Trophoblast cell (in vitro differentiated cells and primary cell): ENCODE results near the gene ITM2B.

ENCODE experiments used
- DNase-seq, 2 donors: peaks; one replicate each; pipeline ENCODE4 v3.0.0-alpha.2; 2016
- H2AFZ ChIP-seq: 2 replicates; pipeline ENCODE4 v1.6.1; 2013; ENCODE audit warnings: low read length, moderate library complexity, mild to moderate bottlenecking; ENCODE audit not compliant: insufficient read depth, poor library complexity
- H2AK5ac ChIP-seq: 2 replicates; pipeline ENCODE4 v1.6.1; 2013; ENCODE audit warnings: mild to moderate bottlenecking, low read length
- H2BK120ac ChIP-seq: 2 replicates; pipeline ENCODE4 v1.6.1; 2013; ENCODE audit warnings: low read length, mild to moderate bottlenecking, moderate library complexity; ENCODE audit not compliant: insufficient read depth, poor library complexity
- H2BK12ac ChIP-seq: 2 replicates; pipeline ENCODE4 v1.6.1; 2013; ENCODE audit warnings: mild to moderate bottlenecking, low read length, moderate library complexity
- H2BK5ac ChIP-seq: 2 replicates; pipeline ENCODE4 v1.6.1; 2013; ENCODE audit warnings: low read length, low read depth, moderate library complexity, mild to moderate bottlenecking; ENCODE audit not compliant: poor library complexity
- H3K14ac ChIP-seq: 2 replicates; pipeline ENCODE4 v1.6.1; 2013; ENCODE audit warnings: mild to moderate bottlenecking, low read length
- H3K18ac ChIP-seq: 2 replicates; pipeline ENCODE4 v1.6.1; 2013; ENCODE audit warnings: mild to moderate bottlenecking, low read length
- H3K23ac ChIP-seq: 2 replicates; pipeline ENCODE4 v1.6.1; 2013; ENCODE audit warnings: low read length
- H3K27ac ChIP-seq: 2 replicates; pipeline ENCODE4 v1.5.1; 2013; ENCODE audit warnings: low read depth, mild to moderate bottlenecking, inconsistent platforms, low read length, moderate library complexity
- H3K27me3 ChIP-seq: 2 replicates; pipeline ENCODE4 v1.6.1; 2013; ENCODE audit warnings: inconsistent platforms, mild to moderate bottlenecking, low read length, moderate library complexity; ENCODE audit not compliant: insufficient read depth
- H3K36me3 ChIP-seq, 2 experiments: 1 replicate in 1 of 2; 2 replicates in 1 of 2; pipeline ENCODE4 v1.6.1; 2013; ENCODE audit warnings: low read length in 2 of 2, mild to moderate bottlenecking in 2 of 2, moderate library complexity in 1 of 2; ENCODE audit not compliant: insufficient read depth in 2 of 2, control insufficient read depth in 1 of 2
- H3K4ac ChIP-seq: 2 replicates; pipeline ENCODE4 v1.6.1; 2013; ENCODE audit warnings: low read depth, mild to moderate bottlenecking, low read length, moderate library complexity
- H3K4me1 ChIP-seq, 2 experiments: 1 replicate in 1 of 2; 2 replicates in 1 of 2; pipeline ENCODE4 v1.6.1; 2013; ENCODE audit warnings: low read length in 2 of 2, mild to moderate bottlenecking in 2 of 2, moderate library complexity in 1 of 2; ENCODE audit not compliant: insufficient read depth in 2 of 2, control insufficient read depth in 1 of 2
- H3K4me2 ChIP-seq: 2 replicates; pipeline ENCODE4 v1.6.1; 2013; ENCODE audit warnings: inconsistent platforms, mild to moderate bottlenecking, low read length, moderate library complexity
- H3K4me3 ChIP-seq: 2 replicates; pipeline ENCODE4 v1.5.1; 2013; ENCODE audit warnings: mild to moderate bottlenecking, low read depth, low read length, inconsistent platforms
- H3K79me1 ChIP-seq: one replicate; pipeline ENCODE4 v1.6.1; 2013; ENCODE audit warnings: low read length
- H3K79me2 ChIP-seq: 2 replicates; pipeline ENCODE4 v1.6.1; 2013; ENCODE audit warnings: low read length, mild to moderate bottlenecking; ENCODE audit not compliant: control insufficient read depth, insufficient read depth, poor library complexity
- H3K9ac ChIP-seq: 2 replicates; pipeline ENCODE4 v1.6.1; 2013; ENCODE audit warnings: mild to moderate bottlenecking, low read length
- H3K9me3 ChIP-seq: 2 replicates; pipeline ENCODE4 v1.6.1; 2013; ENCODE audit warnings: low read depth, mild to moderate bottlenecking, control low read depth, inconsistent platforms, low read length; ENCODE audit not compliant: insufficient read depth
- H4K12ac ChIP-seq: 2 replicates; pipeline ENCODE4 v1.6.1; 2013; ENCODE audit warnings: low read depth, mild to moderate bottlenecking, low read length, moderate library complexity
- H4K8ac ChIP-seq: 2 replicates; pipeline ENCODE4 v1.6.1; 2013; ENCODE audit warnings: low read depth, mild to moderate bottlenecking, low read length, moderate library complexity
- H4K91ac ChIP-seq: one replicate; pipeline ENCODE4 v1.6.1; 2013; ENCODE audit warnings: low read depth, mild to moderate bottlenecking, low read length, moderate library complexity
- WGBS: extraction: QIAGEN DNeasy Blood & Tissue Kit; methylation state at CpG from one replicate; pipeline ENCODE4 v1.1.7; 2013; ENCODE audit warnings: missing lambda C conversion rate; ENCODE audit not compliant: insufficient read length, insufficient coverage; ENCODE audit errors: extremely low coverage; 5-methylcytosine and 5-hydroxymethylcytosine counted together

ITM2B gene

DNA sequence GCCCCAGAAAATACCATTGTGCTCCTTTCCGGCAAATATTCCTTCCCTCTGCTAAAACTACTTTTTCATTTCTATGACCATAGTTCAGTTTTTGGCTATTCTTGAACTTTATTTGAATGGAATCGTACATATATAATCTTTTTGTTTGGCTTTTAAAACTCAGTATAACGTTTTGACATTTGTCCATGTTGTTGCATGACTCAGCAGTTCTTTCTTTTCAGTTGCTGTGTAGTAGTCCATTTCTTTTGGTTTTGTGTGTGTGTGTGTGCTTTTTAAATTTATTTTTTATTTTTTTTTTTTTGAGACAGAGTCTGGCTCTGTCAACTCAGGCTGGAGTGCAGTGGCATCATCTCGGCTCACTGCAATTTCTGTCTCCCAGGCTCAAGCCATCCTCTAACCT lies 35.0 kb downstream of the ITM2B start:
- Histone ChIP-seq H4K8ac (no peak overlapping the region), H2BK12ac (no peak overlapping the region), H3K9me3 (no peaks in the 10 kb centered on the region), H4K91ac (no peak overlapping the region), H2BK5ac (no peak overlapping the region), H3K14ac (no peak overlapping the region), H2AFZ (no peak overlapping the region), H2AK5ac (no peak overlapping the region), H3K4me3 (no peak overlapping the region), H3K79me1 (no peaks in the 10 kb centered on the region), H3K27ac (no peak overlapping the region), H3K18ac (no peak overlapping the region), H3K9ac (no peak overlapping the region), H3K4ac (no peak overlapping the region), H3K27me3 (no peaks in the 10 kb centered on the region), H3K4me1 (no peaks in the 10 kb centered on the region), H3K36me3 (peaks cover 2 to 21% of the 10 kb centered on the region in 2 experiments), H3K79me2 (no peaks in the 10 kb centered on the region), H2BK120ac (no peak overlapping the region), H4K12ac (no peak overlapping the region), H3K4me2 (no peak overlapping the region), H3K23ac (no peak overlapping the region)
- no CpG with 5 or more reads among the region's 4 CpGs for WGBS
- no peak for DNase-seq

DNA sequence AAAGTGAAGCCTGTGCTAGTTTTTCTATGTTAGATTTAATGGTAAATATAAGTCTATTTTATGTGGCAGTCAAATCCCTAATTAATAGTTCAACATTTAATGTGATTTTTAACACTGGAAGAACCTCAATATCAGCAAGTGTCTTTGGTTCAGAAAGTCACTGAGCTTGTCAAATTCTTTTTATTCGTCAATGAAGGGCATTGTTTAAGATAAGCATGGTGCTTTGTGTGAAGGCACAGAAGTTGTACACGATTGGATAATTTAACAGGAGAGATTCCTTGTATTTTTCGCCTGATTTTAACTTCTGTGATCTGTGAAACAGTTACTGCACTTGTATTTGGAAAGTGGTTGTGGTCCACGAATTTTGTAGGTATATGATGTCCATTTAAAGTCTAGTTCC lies 40.3 kb downstream of the ITM2B start:
- Histone ChIP-seq H2BK120ac (no peak overlapping the region), H4K8ac (no peak overlapping the region), H3K14ac (no peak overlapping the region), H3K23ac (no peak overlapping the region), H3K27me3 (no peaks in the 10 kb centered on the region), H2BK5ac (no peak overlapping the region), H3K18ac (no peak overlapping the region), H2AK5ac (no peak overlapping the region), H3K79me2 (no peaks in the 10 kb centered on the region), H3K9me3 (no peaks in the 10 kb centered on the region), H3K4me2 (no peak overlapping the region), H2AFZ (no peak overlapping the region), H3K4me3 (no peak overlapping the region), H3K4me1 (no peaks in the 10 kb centered on the region), H3K79me1 (no peaks in the 10 kb centered on the region), H3K9ac (no peak overlapping the region), H3K4ac (no peak overlapping the region), H3K27ac (no peak overlapping the region), H2BK12ac (no peak overlapping the region), H4K12ac (no peak overlapping the region), H4K91ac (no peak overlapping the region), H3K36me3 (peaks cover 0 to 10% of the 10 kb centered on the region in 2 experiments)
- WGBS, result no CpG with 5 or more reads among the region's 4 CpGs
- no peak for DNase-seq

GRCh38 chr13:48275507-48275906 lies 42.5 kb downstream of the ITM2B start:
- Histone ChIP-seq H3K27me3 (no peaks in the 10 kb centered on the region), H3K4me2 (no peak overlapping the region), H3K4me3 (no peak overlapping the region), H2BK5ac (no peak overlapping the region), H4K8ac (no peak overlapping the region), H3K36me3 (no peaks in the 10 kb centered on the region), H2AFZ (no peak overlapping the region), H3K4me1 (no peaks in the 10 kb centered on the region), H3K27ac (no peak overlapping the region), H3K9me3 (no peaks in the 10 kb centered on the region), H3K9ac (no peak overlapping the region), H3K79me1 (no peaks in the 10 kb centered on the region), H2BK120ac (no peak overlapping the region), H4K12ac (no peak overlapping the region), H4K91ac (no peak overlapping the region), H2AK5ac (no peak overlapping the region), H3K79me2 (no peaks in the 10 kb centered on the region), H3K4ac (no peak overlapping the region), H3K14ac (no peak overlapping the region), H3K23ac (no peak overlapping the region), H2BK12ac (no peak overlapping the region), H3K18ac (no peak overlapping the region)
- peak in 1 of 2 donors; percentile 70 for DNase-seq
- WGBS, result no CpG with 5 or more reads among the region's 4 CpGs

DNA sequence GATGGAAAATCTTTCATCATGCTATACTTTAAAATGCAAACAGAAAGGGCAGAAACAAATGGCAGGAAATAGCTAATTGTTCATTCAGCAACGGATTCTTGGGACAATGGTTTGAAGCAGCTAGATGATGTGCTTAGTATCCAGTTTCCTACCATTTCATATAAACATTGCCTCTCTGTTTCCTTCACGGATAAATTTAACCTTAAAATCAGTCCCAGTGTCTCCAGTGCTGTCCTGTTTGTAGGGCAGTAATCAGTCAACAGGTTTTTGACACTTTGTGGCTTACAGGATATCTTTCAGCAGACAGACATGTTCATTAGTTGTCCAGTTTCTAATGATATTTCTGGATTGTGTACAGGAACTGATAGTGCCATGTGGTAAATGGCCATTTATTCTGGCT lies 45.8 kb downstream of the ITM2B start:
- H3K9me3 ChIP-seq, result no peaks in the 10 kb centered on the region
- H3K79me2 ChIP-seq, result no peaks in the 10 kb centered on the region
- no peak overlapping the region for H4K8ac ChIP-seq
- no peak overlapping the region for H3K4me3 ChIP-seq
- no peaks in the 10 kb centered on the region for H3K27me3 ChIP-seq
- H3K4me2 ChIP-seq, result no peak overlapping the region
- no peaks in the 10 kb centered on the region for H3K4me1 ChIP-seq
- H3K27ac ChIP-seq, result no peak overlapping the region
- H3K18ac ChIP-seq, result no peak overlapping the region
- WGBS, result no CpG with 5 or more reads among the region's 2 CpGs
- H3K79me1 ChIP-seq, result no peaks in the 10 kb centered on the region
- no peak overlapping the region for H2AFZ ChIP-seq
- no peak overlapping the region for H3K23ac ChIP-seq
- no peak overlapping the region for H4K12ac ChIP-seq
- H4K91ac ChIP-seq, result no peak overlapping the region
- no peaks in the 10 kb centered on the region for H3K36me3 ChIP-seq
- no peak for DNase-seq
- H3K9ac ChIP-seq, result no peak overlapping the region
- no peak overlapping the region for H2BK120ac ChIP-seq
- no peak overlapping the region for H2BK12ac ChIP-seq
- no peak overlapping the region for H2BK5ac ChIP-seq
- no peak overlapping the region for H3K4ac ChIP-seq
- no peak overlapping the region for H2AK5ac ChIP-seq
- no peak overlapping the region for H3K14ac ChIP-seq
